SK-MEL-5 (cell line): ENCODE data around the gene ADGRG1. TPM values are rescaled to one million over a fixed set of nuclear protein-coding genes. Genes with fewer than 3 reads are reported as not detected.
"Not testable (repeated sequence)": the region's sequence is repeated elsewhere in the genome, so short reads cannot be mapped to it uniquely, and the experiment has no call there.

Experiments used
- DNase-seq: peaks from one replicate; pipeline ENCODE4 v3.0.0-alpha.2; 2016; ENCODE audit warnings: low read depth, low spot score
- in situ Hi-C: cut with HindIII; loops from 2 replicates; pipeline ENCODE4 v1.10.0; 2016; ENCODE audit warnings: low sequenced_read_pairs, high pct_unique_total_duplicates, low pct_unique_long_range_greater_than_20kb
- polyA plus RNA-seq, 2 experiments: library from polyadenylated mRNA; depleted of rRNA; stranded (reverse); fragments of >200 nt; gene quantifications; 2 replicates each; pipeline ENCODE4 v1.2.3, GENCODE V29; 2015
- total RNA-seq: library from RNA; depleted of rRNA; stranded (reverse); fragments of >200 nt; shearing (Covaris generic); gene quantifications from 2 replicates; pipeline ENCODE4 v1.2.3, GENCODE V29; 2014; rRNA removed

ADGRG1 gene
- 14.4 and 17.3 TPM in 2 replicates for total RNA-seq
- polyA plus RNA-seq (2015; cell fraction: cytosol; rRNA removed): 132 and 148 TPM in 2 replicates
- 51.5 and 52.0 TPM in 2 replicates for polyA plus RNA-seq (2015; cell fraction: nucleus; rRNA removed)

- DNase-seq: peak; percentile 78
- in situ Hi-C loops: no loop called here
These were observed at the start of gene ADGRG1 for GRCh38 chr16:57628008-57628781. ADGRG1 (plus strand) TSS chr16:57628630; CDS start chr16:57650288, 21,658 bp downstream.

GRCh38 chr16:57579361-57579665 is 49.1 kb upstream of the ADGRG1 start:
- in situ Hi-C loops: no loop called here
- DNase-seq: no peak

- in situ Hi-C loops: no loop called here
- no peak for DNase-seq
These were observed 43.3 kb upstream of the ADGRG1 start for GRCh38 chr16:57585051-57585687.

- no peak for DNase-seq
- in situ Hi-C loops: no loop called here
These were observed 39.6 kb upstream of the ADGRG1 start for GRCh38 chr16:57588831-57589230.

- DNase-seq: no peak
These were observed 39.1 kb upstream of the ADGRG1 start for GRCh38 chr16:57589374-57589773.

GRCh38 chr16:57590654-57591085 is 37.8 kb upstream of the ADGRG1 start:
- in situ Hi-C loops: no loop called here

More at GRCh38 chr16:57589374-57589773, 39.1 kb upstream of the ADGRG1 start:
- in situ Hi-C loops: no loop called here

GRCh38 chr16:57591086-57591869 is 37.2 kb upstream of the ADGRG1 start:
- peak; percentile 80 for DNase-seq
- in situ Hi-C loops: no loop called here

More at GRCh38 chr16:57590654-57591085, 37.8 kb upstream of the ADGRG1 start:
- DNase-seq: no peak

GRCh38 chr16:57591870-57592485 is 36.5 kb upstream of the ADGRG1 start:
- in situ Hi-C loops: no loop called here
- no peak for DNase-seq

GRCh38 chr16:57592591-57593003 is 35.8 kb upstream of the ADGRG1 start:
- in situ Hi-C loops: no loop called here

GRCh38 chr16:57593021-57593420 is 35.4 kb upstream of the ADGRG1 start:
- in situ Hi-C loops: no loop called here

More at GRCh38 chr16:57592591-57593003, 35.8 kb upstream of the ADGRG1 start:
- no peak for DNase-seq

GRCh38 chr16:57593990-57594389 is 34.4 kb upstream of the ADGRG1 start:
- in situ Hi-C loops: no loop called here
- DNase-seq: no peak

More at GRCh38 chr16:57593021-57593420, 35.4 kb upstream of the ADGRG1 start:
- no peak for DNase-seq

GRCh38 chr16:57594531-57595031 is 33.8 kb upstream of the ADGRG1 start:
- in situ Hi-C loops: no loop called here
- no peak for DNase-seq

- DNase-seq, in situ Hi-C loops: not testable (repeated sequence)
These were observed 32.2 kb upstream of the ADGRG1 start for GRCh38 chr16:57596234-57596633.

- in situ Hi-C loops: no loop called here
- no peak for DNase-seq
These were observed 30.0 kb upstream of the ADGRG1 start for GRCh38 chr16:57598437-57598836.

GRCh38 chr16:57600048-57600835 is 28.2 kb upstream of the ADGRG1 start:
- in situ Hi-C loops: no loop called here
- DNase-seq: peak; percentile 65

GRCh38 chr16:57600952-57601580 is 27.4 kb upstream of the ADGRG1 start:
- peak; percentile 47 for DNase-seq
- in situ Hi-C loops: no loop called here
